T47D (cell line): ENCODE measurements around the gene COG8.
A peak's percentile ranks its signal among the peaks of the same experiment; 100 is the strongest.
"Not testable (repeated sequence)": the region's sequence is repeated elsewhere in the genome, so short reads cannot be mapped to it uniquely, and the experiment has no call there.

Experiments used
- DNase-seq, 2 experiments: peaks; one replicate each; pipeline versions ENCODE4 v3.0.0 to v3.0.0-alpha.2; 2011 to 2012; ENCODE audit warnings: low read depth in 1 of 2, low spot score in 1 of 2
- JUND ChIP-seq: IDR thresholded peaks from 2 replicates; pipeline ENCODE4 v1.6.1; 2012; ENCODE audit warnings: low read depth
- in situ Hi-C: cut with HindIII; loops from 2 replicates; pipeline ENCODE4 v1.10.0; 2016; ENCODE audit warnings: low sequenced_read_pairs, low pct_unique_long_range_greater_than_20kb

COG8 gene

DNA sequence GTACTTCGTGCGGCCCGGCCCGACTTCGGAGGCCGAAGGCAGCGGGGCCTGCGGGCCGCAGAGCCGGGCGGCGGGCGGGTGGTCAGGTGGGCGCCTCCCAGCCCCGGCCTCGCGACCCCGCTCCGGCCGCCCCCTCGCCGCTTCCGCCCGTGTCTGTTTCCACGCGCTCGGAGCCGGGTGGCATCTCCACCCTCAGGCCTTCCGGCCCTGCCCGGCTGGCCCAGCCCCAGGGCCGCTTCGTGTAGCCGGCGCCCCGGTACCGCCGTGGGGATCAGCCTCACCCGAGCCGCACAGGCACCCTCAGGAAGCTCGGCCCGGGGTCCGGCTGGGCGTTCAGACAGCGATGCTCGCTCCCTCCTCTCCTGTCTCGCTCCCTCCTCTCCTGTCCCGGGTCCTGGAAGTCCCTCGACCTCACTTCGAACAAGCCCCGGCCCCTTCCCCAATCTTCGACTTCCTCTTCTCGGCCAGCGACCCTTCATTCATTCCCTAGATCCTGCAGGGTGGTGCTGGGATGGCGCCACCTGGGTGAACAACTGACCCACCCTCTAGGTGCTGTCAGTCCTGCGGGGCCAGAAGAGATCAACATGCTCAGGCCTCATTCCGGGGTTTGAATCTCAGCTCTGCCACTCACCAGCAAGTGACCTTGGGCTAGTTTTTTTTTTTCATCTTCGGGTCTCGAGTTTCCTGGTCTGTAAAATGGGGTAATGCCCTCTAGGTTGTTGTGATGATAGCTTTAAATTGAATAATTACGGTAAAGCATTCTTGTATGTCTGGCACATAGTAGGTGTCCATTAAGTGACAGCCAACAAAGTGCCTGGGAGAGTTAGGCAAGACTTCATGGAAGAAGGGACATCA, 27.6 kb downstream of the COG8 start:
- DNase-seq, result peak in 1 of 2 experiments; percentile 43
- in situ Hi-C loops, result no loop called here

DNA sequence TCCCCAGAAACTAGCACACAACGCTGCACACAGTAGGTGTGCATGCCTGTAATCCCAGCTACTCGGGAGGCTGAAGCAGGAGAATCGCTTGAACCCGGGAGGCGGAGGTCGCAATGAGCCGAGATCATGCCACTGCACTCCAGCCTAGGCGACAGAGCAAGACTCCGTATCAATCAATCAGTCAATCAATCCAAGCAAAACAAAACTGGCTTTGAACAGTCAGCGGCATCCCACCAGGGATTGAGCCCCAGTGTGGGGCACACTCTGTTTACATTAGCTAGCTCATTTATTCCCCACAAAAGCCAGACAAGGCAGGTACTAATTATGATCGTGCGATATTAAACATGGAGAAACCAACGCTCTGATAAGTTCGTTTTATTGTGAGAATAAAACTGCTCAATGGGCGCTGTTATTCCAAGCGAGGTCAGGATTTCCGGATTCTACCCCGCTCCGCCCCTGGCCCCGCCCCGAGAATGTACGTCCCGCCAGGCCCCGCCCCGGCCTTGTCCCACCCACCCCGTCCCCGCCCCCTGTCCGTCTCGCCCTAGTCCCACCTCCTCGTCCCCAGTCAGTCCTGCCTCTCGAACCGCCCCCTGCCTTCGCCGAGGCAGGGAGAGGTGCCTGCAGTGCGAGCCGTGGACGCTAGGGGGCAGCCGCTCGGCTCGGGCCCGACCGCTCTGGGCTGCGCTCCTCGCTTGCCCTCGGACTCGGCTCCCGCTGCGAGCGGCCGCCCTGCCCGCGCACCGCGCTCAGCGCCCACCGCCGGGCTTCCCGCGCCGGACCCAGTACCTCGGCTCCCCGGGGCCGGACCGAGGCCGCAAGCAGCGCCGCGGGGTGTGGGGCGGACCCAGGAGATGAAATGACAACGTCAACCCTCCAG, 28.5 kb downstream of the COG8 start, which contains the start of gene VPS4A:
TSS of gene VPS4A (plus strand) at position 698 of the 880 bp plus-strand sequence. CDS start at position 860, 162 bp downstream.
- in situ Hi-C loops, result no loop called here

More for the DNA sequence above, 27.6 kb downstream of the COG8 start:
- no peak for TF ChIP-seq JUND

DNA sequence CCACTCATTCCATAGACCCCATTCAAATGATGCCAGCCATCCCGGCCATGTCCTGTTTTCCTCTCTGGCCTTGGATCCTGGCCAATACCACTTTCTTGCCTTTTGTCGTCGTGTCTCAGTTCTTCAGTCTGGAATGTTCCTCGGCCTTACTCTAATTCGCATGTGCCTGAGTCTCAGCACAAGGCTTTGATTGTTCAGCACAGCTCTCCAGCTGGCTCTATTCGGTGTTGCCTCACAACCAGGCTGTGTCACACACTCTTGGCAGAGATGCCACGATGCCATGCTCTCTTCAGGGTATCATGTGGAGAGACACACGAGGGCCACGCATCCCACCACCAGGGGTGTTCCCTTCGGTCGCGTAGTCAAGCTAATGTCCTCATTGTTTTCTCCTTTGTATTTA, 30.0 kb downstream of the COG8 start:
- no peak for TF ChIP-seq JUND
- in situ Hi-C loops, result no loop called here
- DNase-seq, result no peak

More for the DNA sequence above, 28.5 kb downstream of the COG8 start, which contains the start of gene VPS4A:
- no peak for TF ChIP-seq JUND
- DNase-seq, result peak; percentile 91 to 96

DNA sequence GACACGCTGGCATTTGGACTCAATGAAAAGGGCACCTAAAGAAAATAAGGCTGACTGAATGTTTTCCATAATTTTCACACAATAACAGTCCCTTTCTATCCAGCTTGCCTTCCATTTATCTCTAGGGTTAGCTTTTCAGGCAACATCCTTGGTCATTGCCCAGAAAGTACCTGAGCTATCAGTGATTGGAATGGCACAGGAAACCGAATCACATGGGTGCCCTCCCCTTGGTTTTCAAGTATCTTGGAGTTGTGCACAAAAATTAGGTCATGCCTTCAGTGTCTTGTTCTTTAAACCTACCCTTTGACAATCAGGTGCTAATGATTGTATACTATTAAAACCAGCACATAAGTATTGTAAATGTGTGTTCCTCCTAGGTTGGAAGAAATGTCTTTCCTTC, 31.5 kb downstream of the COG8 start:
- no peak for DNase-seq
- TF ChIP-seq JUND, result no peak
- in situ Hi-C loops, result no loop called here

DNA sequence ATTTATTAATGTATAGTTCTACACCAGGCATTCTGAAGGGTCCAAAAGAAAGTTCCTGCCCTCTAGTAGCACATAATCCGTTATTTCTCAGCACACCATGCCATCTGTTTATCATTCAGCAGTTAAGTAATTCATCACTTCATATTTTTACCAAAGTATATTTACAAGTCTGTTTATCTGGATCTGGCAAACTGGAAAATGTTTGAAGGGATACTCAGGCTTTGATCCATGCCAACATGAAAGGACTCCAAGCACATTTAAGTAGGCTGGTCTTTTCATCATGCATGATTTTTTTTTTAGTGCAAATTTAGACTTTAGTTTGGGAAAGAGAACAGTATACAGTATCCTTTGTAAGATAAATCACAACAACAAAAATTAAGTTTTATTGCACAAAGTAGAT, 32.3 kb downstream of the COG8 start:
- in situ Hi-C loops, result no loop called here
- TF ChIP-seq JUND, result no peak
- DNase-seq, result no peak

DNA sequence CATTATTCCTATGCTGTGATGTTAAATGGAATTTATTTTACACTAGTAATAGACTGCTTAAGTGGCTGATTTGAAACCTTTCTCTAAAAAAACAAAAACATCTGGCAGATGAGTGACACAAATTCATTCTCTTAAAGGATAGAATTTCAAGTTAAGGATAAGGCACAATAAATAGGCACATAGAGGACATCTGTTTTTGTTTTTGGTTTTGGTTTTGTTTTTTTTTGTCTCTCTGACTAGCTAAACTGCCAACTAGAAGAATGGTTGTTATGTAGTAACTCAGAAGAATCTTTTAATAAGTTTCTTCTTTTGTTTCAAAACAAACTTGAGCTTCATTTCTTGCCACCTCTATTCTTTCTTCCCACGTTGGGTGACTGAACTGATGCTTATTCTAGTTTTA, 33.3 kb downstream of the COG8 start:
- in situ Hi-C loops, result no loop called here
- DNase-seq, result no peak
- no peak for TF ChIP-seq JUND

DNA sequence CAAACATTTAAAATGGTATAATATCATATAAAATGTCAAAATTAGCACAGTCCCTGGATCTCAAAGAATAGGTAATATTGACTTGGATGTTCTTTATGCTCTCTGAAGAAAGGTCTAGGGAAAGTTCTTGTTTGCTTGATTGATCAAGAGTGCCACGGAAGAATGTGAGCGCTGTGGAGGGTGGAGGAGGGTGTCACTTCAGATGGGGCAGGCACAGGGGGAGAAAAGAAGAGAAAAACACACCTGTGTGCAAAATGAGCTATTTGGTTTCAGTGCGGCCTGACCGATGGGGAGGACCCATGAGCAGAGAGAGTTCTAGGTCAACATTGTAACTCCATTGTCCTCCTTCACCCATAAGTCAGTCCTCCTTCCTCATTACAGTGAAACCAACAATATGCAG, 37.1 kb downstream of the COG8 start:
- DNase-seq, result no peak
- in situ Hi-C loops, result no loop called here
- TF ChIP-seq JUND, result no peak

DNA sequence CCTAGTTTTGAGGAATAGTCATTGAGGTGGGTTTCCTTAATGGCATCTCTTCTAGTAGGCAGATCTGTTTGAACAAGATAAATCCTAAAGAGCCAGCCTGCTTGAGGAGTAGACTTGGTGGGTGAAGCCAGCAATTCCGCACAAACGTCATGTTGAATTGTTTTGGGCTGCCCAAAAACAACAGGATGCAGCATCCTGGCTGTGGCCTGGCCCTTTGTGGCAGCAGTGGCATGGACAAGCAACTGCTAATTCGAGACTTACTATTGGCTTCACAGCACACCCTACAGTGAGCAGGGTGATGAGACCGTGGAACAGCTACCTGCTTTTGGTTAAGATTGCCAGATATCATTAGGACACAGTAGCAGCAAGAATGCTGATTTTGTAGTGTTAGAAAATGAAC, 37.5 kb downstream of the COG8 start:
- in situ Hi-C loops, result no loop called here
- no peak for TF ChIP-seq JUND
- DNase-seq, result no peak

DNA sequence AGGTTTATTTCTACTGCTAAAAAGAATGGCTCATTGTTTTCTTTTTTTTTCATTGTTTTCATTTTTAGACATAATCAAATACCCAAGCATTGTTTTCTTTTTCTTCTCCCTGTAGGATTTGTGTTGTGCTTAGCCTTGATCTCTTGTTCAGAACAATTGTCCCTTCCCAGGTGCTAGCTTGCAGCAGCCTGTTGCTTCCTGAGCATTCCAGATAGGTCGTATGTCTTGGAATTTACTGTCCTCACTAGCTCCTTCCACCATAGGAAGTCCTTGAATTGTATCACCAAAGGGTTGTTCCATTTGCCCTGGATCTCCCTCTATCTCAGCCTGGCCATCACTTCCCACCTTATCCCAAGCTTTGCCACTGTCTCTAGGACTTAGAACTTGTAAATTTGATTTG, 38.2 kb downstream of the COG8 start:
- in situ Hi-C loops, result no loop called here
- no peak for DNase-seq
- TF ChIP-seq JUND, result no peak

DNA sequence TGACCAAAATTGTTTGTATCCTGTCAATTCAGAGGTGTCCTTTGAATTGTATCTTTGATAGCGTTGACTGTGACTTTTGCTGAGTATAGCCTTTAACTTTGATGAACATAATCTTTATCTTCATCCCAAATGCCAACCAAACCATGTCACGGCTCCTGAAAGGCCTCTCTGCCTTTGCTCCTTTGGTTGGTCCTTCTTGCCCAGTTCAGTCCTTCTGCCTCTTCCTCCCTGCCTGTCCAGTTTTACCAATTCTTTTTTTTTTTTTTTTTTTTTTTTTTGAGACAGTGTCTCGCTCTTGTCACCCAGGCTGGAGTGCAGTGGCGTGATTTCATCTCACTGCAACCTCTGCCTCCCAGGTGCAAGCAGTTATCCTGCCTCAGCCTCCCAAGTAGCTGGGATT, 41.1 kb downstream of the COG8 start:
- no peak for DNase-seq
- TF ChIP-seq JUND, result no peak
- in situ Hi-C loops, result no loop called here

DNA sequence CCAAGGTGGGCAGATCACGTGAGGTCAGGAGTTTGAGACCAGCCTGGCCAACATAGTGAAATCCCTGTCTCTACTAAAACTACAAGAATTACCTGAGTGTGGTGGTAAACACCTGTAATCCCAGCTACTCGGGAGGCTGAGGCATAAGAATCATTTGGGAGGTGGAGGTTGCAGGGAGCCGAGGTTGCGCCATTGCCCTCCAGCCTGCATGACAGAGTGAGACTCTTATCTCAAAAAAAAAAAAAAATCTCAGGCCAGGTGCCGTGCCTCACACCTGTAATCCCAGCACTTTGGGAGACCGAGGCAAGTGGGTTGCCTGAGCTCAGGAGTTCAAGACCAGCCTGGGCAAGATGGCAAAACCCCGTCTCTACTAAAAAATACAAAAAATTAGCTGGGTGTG, 42.6 kb downstream of the COG8 start:
- in situ Hi-C loops, result not testable (repeated sequence)

DNA sequence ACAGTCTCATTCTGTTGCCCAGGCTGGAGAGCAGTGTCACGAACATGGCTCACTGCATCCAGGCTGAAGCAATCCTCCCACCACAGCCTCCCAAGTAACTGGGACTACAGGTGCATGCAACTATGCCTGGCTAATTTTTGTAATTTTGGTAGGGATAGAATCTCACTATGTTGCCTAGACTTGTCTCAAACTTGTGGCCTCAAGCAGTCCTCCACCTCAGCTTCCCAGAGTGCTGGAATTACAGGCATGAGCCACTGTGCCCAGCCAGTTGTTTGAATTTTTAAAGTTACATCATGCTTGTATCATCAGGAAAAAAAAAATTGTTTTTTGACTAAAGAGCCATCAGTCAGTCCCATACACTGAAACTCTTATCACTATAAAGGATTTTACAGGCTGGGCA, 45.3 kb downstream of the COG8 start:
- DNase-seq, result no peak
- in situ Hi-C loops, result no loop called here
- TF ChIP-seq JUND, result no peak

More for the DNA sequence above, 42.6 kb downstream of the COG8 start:
- DNase-seq, result not testable (repeated sequence)

DNA sequence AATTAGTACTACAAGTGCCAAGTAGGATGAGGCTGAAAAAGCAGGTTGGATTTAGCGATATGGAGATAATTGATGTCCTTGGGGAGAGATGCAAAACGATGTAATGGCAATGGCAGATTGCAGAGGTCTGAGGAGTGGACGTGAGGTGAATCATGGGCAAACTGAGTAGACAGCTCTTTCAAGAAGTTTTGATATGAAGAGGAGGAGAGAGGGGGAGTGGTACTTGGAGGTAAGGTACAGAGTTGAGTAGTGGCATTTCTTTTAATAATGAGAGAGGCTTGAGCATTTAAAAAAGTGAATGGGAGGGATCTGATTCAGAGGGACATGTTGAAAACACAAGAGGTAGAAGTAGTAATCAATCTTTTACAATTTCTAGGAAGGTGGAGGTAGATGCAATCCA, 46.0 kb downstream of the COG8 start:
- TF ChIP-seq JUND, result no peak
- no peak for DNase-seq
- in situ Hi-C loops, result no loop called here

DNA sequence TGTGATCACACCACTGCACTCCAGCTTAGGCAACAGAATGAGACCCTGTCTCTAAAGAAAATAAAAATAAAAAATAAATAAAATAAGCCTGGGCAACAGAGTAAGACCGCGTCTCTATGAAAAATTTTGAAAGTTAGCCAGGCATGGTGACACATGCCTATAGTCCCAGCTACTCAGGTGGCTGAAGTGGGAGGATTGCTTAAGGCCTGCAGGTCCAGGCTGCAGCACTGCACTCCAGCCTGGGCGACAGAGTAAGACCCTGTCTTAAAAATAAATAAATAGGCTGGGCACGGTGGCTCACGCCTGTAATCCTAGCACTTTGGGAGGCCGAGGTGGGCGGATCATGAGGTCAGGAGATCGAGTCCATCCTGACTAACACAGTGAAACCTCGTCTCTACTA, 47.7 kb downstream of the COG8 start:
- DNase-seq, in situ Hi-C loops: not testable (repeated sequence)
